PC-3 (cell line): ENCODE data around the gene PRELID2.

Experiments used
- EZH2 ChIP-seq: fragments of 300-600 bp; sonication (generic); IDR thresholded peaks from one replicate; pipeline ENCODE4 v1.6.1; 2017; ENCODE audit warnings: antibody characterized with exemption, mild to moderate bottlenecking, low read length; ENCODE audit not compliant: unreplicated experiment
- TF ChIP-seq, protein P1 (sequence below): fragments of 300-600 bp; sonication (generic); conservative IDR thresholded peaks from 2 replicates; pipeline ENCODE4 v1.5.1; 2017; ENCODE audit warnings: antibody characterized with exemption, low read depth, mild to moderate bottlenecking, low read length

DNA sequence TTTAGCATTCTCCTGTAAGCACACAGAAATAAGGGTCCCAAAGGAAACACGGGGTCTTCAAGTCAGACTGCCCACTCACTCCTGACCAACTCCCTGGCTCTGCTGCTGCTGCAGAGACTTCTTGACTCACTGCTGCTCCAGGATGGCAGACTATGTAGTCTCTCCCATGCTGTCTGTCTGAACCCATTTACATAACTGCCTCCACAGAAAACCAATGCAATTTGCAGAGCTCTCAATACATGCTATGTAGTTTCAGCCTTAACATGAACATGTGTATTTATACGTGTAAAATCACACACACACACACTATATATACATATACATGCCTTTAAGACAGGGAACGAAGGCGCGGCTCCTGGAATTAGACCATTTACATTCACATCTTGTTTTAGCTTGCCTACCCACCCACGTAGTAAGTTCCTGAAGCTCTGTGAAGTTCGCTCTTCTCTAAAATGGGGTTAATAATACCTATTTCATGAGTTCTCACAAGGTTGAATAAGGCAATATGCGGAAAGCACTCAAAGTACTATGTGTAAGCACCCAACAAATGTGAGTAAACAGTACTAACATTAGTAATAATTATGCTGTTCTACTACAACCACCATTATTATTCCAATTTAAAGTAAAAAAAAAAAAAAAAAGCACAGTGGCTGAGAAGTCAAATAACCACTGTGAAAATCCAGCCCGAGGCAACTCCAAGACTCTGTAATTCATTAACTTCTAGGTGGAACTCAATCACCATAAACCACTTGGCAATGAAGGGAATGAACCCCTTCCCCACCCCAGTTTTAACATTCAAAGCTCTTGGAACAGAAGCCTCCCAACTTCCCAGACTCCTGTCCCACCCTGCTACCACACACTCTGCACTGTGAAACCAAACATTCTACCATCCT, 31.8 kb downstream of the PRELID2 start:
- TF ChIP-seq, protein P1, sequence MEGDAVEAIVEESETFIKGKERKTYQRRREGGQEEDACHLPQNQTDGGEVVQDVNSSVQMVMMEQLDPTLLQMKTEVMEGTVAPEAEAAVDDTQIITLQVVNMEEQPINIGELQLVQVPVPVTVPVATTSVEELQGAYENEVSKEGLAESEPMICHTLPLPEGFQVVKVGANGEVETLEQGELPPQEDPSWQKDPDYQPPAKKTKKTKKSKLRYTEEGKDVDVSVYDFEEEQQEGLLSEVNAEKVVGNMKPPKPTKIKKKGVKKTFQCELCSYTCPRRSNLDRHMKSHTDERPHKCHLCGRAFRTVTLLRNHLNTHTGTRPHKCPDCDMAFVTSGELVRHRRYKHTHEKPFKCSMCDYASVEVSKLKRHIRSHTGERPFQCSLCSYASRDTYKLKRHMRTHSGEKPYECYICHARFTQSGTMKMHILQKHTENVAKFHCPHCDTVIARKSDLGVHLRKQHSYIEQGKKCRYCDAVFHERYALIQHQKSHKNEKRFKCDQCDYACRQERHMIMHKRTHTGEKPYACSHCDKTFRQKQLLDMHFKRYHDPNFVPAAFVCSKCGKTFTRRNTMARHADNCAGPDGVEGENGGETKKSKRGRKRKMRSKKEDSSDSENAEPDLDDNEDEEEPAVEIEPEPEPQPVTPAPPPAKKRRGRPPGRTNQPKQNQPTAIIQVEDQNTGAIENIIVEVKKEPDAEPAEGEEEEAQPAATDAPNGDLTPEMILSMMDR = no peak
- TF ChIP-seq EZH2 = no peak
